ENCODE measurements around the gene UBR1. TPM values are rescaled to one million over a fixed set of nuclear protein-coding genes. Genes with fewer than 3 reads are reported as not detected.
A peak's percentile ranks its signal among the peaks of the same experiment; 100 is the strongest.
"Not testable (repeated sequence)": the region's sequence is repeated elsewhere in the genome, so short reads cannot be mapped to it uniquely, and the experiment has no call there.

UBR1 gene
- polyA plus RNA-seq (ENCODE audit: insufficient read length): 27.0 TPM

DNA sequence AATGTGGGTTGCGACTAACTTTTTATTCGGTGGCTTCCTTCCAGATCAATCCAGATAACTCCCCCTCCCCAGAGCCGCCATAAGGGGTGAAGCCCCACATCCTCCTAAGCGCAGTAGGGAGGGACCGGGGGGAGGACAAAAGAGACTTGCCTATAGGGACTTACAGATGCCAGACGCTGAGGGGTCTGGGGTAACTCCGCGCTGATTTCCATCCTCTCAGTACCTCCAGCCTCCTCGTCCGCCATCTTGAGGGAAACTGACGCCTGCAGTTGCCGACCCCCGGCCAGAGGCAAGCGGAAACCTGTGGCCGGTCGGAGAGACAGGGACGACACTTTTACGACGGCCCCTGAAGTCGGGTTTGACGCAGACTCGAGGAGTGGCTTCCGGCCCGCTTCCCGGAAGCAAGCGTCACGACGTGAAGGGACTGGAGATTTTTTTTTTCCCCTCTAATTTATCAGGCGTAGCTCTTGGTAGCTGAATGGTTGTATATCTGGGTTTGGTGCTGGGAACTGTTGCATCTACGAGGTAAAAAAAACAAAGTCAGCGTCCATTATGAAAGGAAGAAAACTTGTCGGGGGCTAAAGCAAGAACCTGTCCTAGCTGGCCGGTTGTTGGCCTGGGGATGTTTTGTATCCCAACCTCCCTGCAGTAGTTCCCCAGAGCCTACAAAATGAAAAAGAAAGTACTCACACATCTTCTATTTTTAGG lies at the start of gene UBR1:
Gene UBR1 (minus strand): TSS at position 261 of the 708 bp plus-strand sequence. CDS start 16 bp downstream, at position 245.
- peak; percentile 95 for DNase-seq

DNA sequence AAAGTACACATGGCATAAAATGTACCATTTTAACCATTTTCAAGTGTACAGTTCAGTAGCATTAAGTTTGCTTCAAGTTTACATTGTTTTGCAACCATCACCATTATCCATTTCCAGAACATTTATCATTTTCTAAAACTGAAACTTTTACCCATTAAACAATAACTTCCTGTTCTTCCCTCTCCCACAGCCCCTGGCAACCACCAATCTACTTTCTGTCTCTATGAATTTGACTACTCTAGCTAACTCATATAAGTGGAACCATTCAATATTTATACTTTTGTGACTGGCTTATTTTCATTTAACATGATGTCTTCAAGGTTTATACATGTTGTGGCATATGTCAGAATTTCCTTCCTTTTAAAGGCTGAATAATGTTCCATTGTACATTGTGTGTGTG lies 47.4 kb upstream of the UBR1 start:
- no peak for DNase-seq

DNA sequence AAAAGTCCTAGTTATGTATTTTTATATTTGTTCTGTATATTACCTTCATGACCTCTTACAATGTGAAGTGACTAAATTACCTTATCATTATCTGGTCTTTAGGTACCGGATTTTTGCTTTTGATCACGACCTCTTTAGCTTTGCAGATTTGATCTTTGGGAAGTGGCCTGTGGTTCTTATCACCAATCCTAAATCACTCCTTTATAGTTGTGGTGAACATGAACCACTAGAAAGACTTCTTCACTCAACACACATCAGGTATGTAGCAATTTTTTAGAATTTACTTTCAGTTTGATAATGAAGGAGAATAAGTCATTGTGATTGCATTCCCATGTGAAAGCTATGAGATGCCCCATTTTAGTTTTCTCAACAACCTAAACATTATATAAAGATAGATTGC lies 45.9 kb upstream of the UBR1 start:
- DNase-seq: no peak

DNA sequence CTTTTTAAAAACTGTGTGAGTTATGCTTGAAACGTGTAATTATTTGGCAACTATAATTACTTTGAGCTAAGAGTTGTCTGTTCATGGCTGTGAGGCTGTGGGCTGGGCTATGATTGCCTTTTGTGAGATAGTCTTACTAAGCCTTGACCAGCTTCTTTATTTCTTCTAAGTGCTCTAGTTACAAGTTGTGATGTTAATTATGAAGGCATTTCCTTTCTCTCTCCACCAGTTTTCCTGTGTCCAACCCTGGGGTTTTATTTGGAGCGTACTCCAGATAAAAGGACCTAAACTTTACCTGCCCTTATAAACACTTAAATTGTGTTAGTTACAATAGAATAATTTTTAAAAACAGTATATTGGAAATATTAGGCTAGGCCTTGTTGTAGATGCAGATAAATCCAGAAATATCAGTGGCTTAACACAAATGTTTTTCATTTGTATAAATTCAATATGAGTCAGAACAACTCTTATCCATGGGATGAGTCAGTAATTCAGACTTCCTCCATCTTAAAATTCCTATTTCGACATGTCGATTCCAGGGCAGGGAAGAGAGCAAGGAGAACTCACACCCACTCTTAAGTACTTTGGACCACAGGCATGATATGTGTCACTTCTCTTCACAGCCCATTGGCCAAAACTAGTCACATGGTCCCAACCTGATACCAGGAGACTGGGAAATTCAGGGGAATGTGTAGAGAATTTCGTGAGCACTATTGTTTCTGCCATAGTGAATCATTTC lies 44.5 kb upstream of the UBR1 start:
- no peak for DNase-seq

DNA sequence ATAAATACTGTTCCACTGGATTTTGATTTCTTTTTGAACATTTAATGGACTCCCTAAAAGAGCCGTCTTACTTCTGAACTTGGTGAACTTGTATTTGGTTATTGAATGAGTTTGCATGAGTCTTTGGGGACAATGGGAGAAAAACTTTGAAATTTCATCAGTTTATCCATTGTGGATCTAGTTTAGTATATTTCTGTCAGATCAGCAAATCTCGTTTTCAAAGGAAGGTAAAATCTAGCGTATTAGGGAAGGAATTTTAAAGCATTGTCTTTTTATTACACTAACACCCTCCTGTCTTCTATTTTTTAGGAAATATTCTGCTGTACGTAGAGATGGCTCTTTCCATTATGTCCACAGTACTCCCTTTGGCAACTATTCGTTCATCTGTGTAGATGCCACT lies 40.3 kb upstream of the UBR1 start:
- DNase-seq: no peak

DNA sequence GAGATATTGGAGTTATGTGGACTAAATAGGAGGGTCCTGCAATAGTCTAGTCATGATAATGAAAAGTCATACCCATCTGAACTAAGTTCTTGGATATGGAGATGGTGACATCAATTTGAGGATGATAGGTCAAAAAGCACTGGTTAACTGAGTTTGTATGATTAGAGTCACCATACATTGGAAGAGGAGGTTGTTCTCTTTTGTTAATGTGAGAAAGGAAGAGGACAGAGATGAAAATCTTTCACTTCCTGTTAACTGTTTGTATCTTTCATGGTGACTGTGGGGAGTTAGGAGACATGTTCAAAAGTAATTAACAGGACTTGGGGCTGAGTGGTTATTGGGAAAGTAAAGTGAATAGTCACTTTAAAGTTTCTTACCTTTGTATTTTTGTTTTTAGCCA lies 38.7 kb upstream of the UBR1 start:
- DNase-seq: no peak

- no peak for DNase-seq
These were observed 37.5 kb upstream of the UBR1 start for GRCh38 chr15:43143203-43143941.

- DNase-seq: no peak
These were observed 29.5 kb upstream of the UBR1 start for GRCh38 chr15:43135351-43135750.

DNA sequence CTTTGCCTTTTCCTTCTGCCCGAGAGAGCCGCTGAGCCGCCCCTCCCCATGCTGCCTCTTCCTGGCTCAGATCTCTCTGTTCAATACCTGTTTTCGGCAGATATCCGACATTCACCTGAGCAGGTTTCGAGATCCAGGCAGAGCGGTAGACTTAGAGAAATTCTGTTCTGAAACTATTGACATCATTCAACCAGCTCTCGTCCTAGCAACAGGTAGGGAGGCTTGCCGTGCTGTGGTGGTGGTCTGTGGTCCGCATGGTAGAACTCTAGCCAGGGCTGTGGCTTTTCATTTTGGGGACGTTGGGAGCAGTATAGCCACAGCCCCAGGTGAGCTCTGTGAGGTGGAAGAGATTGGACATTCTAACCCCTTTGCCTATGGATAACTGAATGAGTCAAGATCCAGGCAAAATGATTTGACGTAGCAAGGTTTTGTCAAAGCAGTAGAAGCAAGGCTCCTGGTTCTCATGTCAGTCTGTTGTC lies 28.4 kb upstream of the UBR1 start:
- DNase-seq: no peak

DNA sequence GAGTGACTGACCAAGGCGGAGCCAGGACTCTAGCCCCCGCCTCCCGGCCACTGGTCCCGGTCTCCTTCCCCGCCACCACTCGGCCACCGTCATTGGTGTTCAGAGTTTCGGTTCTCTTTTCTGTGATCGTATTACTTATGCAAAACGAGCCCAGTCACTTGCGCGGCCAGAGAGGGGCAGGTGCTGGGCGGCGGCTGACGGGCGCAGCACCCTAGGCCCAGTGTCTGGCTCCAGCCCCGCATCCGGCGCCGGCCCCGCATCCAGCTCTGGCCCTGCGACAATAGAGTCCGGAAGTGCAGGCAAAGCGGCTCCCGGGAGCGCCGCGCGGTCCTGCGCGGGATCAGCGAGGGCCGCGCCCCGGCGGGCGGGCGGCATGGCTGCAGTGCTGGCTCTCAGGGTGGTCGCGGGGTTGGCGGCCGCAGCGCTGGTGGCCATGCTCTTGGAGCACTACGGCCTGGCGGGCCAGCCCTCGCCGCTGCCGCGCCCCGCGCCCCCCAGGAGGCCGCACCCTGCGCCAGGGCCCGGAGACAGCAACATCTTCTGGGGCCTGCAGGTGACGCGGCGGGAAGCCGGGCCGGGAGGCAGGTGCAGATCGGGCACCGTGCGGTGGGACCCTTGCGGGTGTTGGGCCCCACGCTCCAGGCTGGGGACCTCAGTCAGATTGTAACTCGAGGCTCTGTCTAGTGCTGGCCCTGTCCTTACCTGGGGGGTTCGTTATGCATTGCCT lies 27.8 kb upstream of the UBR1 start, which contains the start of gene TMEM62:
Gene TMEM62 (plus strand): TSS at position 157 of the 727 bp plus-strand sequence. CDS start 217 bp downstream, at position 374.
- peak; percentile 60 for DNase-seq

GRCh38 chr15:43132830-43133429 lies 27.1 kb upstream of the UBR1 start:
- DNase-seq: no peak

- no peak for DNase-seq
These were observed 23.1 kb upstream of the UBR1 start for GRCh38 chr15:43128980-43129335.

- DNase-seq: not testable (repeated sequence)
These were observed 22.5 kb upstream of the UBR1 start for GRCh38 chr15:43128174-43128979.

DNA sequence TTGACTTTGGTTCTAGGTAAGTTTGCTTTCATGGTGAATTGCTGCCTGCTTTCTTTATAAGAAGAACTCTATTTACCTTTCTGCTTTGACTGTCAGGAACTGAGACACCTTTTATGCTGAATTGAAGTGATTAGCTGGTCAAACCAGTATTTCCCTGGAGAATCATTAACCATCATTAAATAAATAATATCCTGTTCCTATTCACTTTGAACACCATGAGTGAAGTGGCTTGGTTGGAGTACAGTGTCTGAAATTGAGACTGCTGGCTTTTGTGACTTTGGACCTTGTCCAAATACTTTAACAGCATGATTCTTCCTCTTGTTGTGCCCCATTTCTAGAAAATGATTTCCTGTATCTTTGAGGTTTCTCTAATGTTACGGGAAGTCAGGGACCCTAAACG lies 21.9 kb upstream of the UBR1 start:
- DNase-seq: no peak

GRCh38 chr15:43126356-43126755 lies 20.5 kb upstream of the UBR1 start:
- no peak for DNase-seq

DNA sequence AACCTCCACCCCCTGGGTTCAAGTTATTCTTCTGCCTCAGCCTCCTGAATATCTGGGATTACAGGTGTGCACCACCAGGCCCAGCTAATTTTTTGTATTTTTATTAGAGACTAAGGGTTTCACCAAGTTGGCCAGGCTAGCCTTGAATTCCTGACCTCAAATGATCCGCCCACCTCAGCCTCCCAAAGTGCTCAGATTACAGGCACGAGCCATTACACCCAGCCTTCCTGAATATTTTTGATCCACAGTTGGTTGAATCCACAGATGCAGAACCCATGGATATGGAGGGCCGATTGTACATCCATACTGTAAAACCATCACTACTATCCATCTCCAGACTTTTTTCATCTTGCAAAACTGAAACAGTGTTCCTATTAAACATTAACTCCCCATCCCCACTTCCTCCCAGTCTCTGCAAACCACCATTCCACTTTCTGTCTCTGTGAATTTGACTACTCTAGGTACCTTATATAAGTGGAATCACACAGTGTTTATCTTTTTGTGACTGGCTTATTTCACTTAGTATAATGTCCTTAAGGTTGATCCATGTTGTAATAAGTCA lies 19.3 kb upstream of the UBR1 start:
- no peak for DNase-seq

GRCh38 chr15:43121863-43122262 lies 16.0 kb upstream of the UBR1 start:
- no peak for DNase-seq

- no peak for DNase-seq
These were observed 13.0 kb upstream of the UBR1 start for GRCh38 chr15:43118829-43119228.

GRCh38 chr15:43118286-43118685 lies 12.4 kb upstream of the UBR1 start:
- no peak for DNase-seq

DNA sequence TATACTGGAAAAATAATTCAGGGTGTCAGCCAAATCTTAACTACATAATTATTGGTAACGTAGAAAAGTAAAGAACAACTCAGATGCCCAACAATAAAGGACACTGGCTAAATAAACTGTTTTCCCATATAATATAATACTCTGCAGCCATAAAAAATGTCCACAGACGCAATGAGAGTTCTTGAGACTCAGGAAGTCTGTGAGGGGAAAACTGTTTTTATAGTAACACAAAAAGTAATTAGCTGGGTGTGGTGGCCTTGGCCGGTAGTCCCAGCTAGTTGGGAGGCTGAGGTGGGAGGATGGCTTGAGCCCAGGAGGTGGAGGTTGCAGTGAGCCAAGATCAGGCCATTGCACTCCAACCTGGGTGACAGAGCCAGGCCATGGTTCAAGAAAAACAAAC lies 5.5 kb upstream of the UBR1 start:
- DNase-seq: no peak

GRCh38 chr15:43107751-43108150 lies 1.9 kb upstream of the UBR1 start:
- DNase-seq: no peak
